Measurements from ENCODE around the gene MTMR6.

The MTMR6 gene

GRCh38 chr13:25249001-25249543 lies 38.2 kb downstream of the MTMR6 start:
- Histone ChIP-seq H3K27me3 (no peaks in the 10 kb centered on the region), H3K4me2 (no peak overlapping the region), H3K9me3 (peaks cover 10% of the 10 kb centered on the region), H3K9ac (no peak overlapping the region), H4K20me1 (no peaks in the 10 kb centered on the region), H3K4me3 (no peak overlapping the region), H3K27ac (no peak overlapping the region), H3K4me1 (peaks cover 26% of the 10 kb centered on the region), H3K36me3 (peaks cover 22% of the 10 kb centered on the region)
- no peak for TF ChIP-seq Cebpa-rat (IDR thresholded peaks at IDR 0.05)

DNA sequence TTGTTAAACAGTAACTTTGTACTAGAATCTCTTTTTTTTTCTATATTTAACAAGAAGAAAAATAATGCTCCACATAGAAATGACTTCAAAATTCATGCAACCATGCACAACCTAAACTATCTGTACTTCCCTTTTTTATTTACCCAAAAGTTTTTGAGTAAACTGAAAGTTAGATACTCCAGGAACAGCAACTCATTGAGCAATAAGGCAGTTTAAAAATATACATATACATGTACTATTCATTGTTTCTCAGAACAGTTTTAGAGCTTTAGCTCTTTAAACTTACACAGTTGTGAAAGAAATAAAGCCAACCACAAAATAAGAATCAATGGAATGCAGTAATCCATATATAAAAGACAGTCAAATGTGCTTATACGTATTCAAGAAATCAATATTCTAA lies 39.2 kb downstream of the MTMR6 start:
- H3K27ac ChIP-seq = no peak overlapping the region
- H3K4me2 ChIP-seq = peak overlapping the region; percentile 38
- no peaks in the 10 kb centered on the region for H4K20me1 ChIP-seq
- H3K4me3 ChIP-seq = no peak overlapping the region
- no peak overlapping the region for H3K9ac ChIP-seq
- H3K4me1 ChIP-seq = peaks cover 26% of the 10 kb centered on the region
- H3K9me3 ChIP-seq = peaks cover 13% of the 10 kb centered on the region
- H3K27me3 ChIP-seq = no peaks in the 10 kb centered on the region
- TF ChIP-seq Cebpa-rat (IDR thresholded peaks at IDR 0.05) = no peak; the same call in 1 of the 2 replicates
- H3K36me3 ChIP-seq = peaks cover 22% of the 10 kb centered on the region

DNA sequence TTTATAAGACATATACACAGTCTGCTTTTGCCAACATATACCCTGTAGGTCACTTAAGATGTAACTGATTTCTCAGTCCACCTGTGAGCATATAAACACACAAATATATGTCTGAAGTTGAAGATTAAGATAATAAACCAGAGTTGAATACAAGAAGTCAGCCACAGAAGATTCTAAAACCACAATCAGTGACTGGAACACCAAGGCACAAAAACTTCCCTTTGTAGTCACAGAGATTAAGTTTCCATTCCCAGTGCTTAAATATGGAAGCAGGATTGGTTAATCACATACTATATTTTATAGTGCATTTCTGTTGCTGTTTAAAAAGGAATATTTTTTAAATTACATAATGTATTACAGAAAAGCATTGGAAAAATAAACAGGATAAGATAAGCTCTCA lies 39.9 kb downstream of the MTMR6 start:
- peak overlapping the region; percentile 38 for H3K4me2 ChIP-seq
- H3K9ac ChIP-seq = no peak overlapping the region
- H3K4me3 ChIP-seq = no peak overlapping the region
- H3K27me3 ChIP-seq = no peaks in the 10 kb centered on the region
- H3K27ac ChIP-seq = no peak overlapping the region
- no peaks in the 10 kb centered on the region for H4K20me1 ChIP-seq
- H3K4me1 ChIP-seq = peaks cover 26% of the 10 kb centered on the region
- H3K9me3 ChIP-seq = peaks cover 13% of the 10 kb centered on the region
- no peak for TF ChIP-seq Cebpa-rat (IDR thresholded peaks at IDR 0.05)
- peaks cover 16% of the 10 kb centered on the region for H3K36me3 ChIP-seq

DNA sequence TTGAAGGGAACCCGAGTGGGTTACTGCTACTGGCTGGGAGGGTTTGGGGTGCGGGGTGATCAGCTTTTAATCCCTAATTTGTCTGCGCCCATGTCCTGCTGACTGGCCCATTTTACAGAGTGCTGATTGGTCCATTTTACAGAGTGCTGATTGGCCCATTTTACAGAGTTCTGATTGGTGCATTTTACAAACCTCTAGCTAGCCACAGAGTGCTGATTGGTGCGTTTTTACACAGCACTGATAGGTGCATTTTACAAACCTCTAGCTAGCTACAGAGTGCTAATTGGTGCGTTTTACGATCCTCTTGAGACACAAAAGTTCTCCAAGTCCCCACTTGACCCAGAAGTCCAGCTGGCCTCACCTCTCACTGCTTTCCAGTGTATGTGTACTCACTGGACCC lies 43.2 kb downstream of the MTMR6 start:
- no peaks in the 10 kb centered on the region for H3K27me3 ChIP-seq
- no peak overlapping the region for H3K9ac ChIP-seq
- peaks cover 26% of the 10 kb centered on the region for H3K4me1 ChIP-seq
- H4K20me1 ChIP-seq = no peaks in the 10 kb centered on the region
- no peak overlapping the region for H3K27ac ChIP-seq
- H3K9me3 ChIP-seq = peaks cover 17% of the 10 kb centered on the region
- no peak overlapping the region for H3K4me2 ChIP-seq
- peaks cover 13% of the 10 kb centered on the region for H3K36me3 ChIP-seq
- no peak overlapping the region for H3K4me3 ChIP-seq
- TF ChIP-seq Cebpa-rat (IDR thresholded peaks at IDR 0.05) = no peak

DNA sequence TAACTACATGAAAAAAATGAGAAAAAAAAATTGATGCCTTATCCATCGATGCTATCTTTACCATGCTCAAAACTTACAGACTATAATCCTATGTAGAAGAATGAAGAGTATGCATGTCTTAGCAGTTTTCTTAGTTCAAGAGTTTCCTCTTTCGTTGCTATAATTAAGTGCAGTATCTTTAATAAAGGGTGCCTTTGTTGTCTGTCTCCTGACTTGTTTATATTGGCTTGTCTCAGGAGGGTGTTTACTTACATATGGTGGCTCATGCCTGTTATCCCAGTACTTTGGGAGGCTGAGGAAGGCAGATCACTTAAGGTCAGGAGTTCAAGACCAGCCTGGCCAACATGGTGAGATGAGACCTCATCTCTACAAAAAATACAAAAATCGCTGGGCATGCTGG lies 44.3 kb downstream of the MTMR6 start:
- Histone ChIP-seq H3K27me3 (no peaks in the 10 kb centered on the region), H3K4me3 (no peak overlapping the region), H4K20me1 (no peaks in the 10 kb centered on the region), H3K36me3 (peaks cover 13% of the 10 kb centered on the region), H3K9me3 (peaks cover 17% of the 10 kb centered on the region), H3K4me2 (no peak overlapping the region), H3K9ac (no peak overlapping the region), H3K4me1 (peaks cover 15% of the 10 kb centered on the region), H3K27ac (no peak overlapping the region)
- TF ChIP-seq Cebpa-rat (IDR thresholded peaks at IDR 0.05) = no peak

- no peak for TF ChIP-seq Cebpa-rat (IDR thresholded peaks at IDR 0.05)
- Histone ChIP-seq H3K27me3 (no peaks in the 10 kb centered on the region), H3K27ac (no peak overlapping the region), H3K36me3 (peaks cover 13% of the 10 kb centered on the region), H3K9ac (no peak overlapping the region), H4K20me1 (no peaks in the 10 kb centered on the region), H3K4me1 (peaks cover 17% of the 10 kb centered on the region), H3K4me2 (no peak overlapping the region), H3K9me3 (peaks cover 17% of the 10 kb centered on the region), H3K4me3 (no peak overlapping the region)
These were observed 46.3 kb downstream of the MTMR6 start for GRCh38 chr13:25241007-25241406.

- peaks cover 4% of the 10 kb centered on the region; the same call in 1 of the 2 replicates for H3K9me3 ChIP-seq
These were observed 50.2 kb downstream of the MTMR6 start for GRCh38 chr13:25237083-25237482.

GRCh38 chr13:25233861-25234260 lies 53.4 kb downstream of the MTMR6 start:
- H3K9ac ChIP-seq = no peak overlapping the region
- H4K20me1 ChIP-seq = no peaks in the 10 kb centered on the region
- TF ChIP-seq Cebpa-rat (IDR thresholded peaks at IDR 0.05) = no peak
- no peak overlapping the region for H3K4me3 ChIP-seq
- no peaks in the 10 kb centered on the region for H3K9me3 ChIP-seq
- H3K4me2 ChIP-seq = no peak overlapping the region
- H3K27ac ChIP-seq = no peak overlapping the region
- peaks cover 17% of the 10 kb centered on the region for H3K4me1 ChIP-seq
- no peaks in the 10 kb centered on the region for H3K27me3 ChIP-seq
- H3K36me3 ChIP-seq = no peaks in the 10 kb centered on the region

More at GRCh38 chr13:25237083-25237482, 50.2 kb downstream of the MTMR6 start:
- no peak overlapping the region for H3K4me3 ChIP-seq
- H3K9ac ChIP-seq = no peak overlapping the region
- TF ChIP-seq Cebpa-rat (IDR thresholded peaks at IDR 0.05) = no peak
- peaks cover 17% of the 10 kb centered on the region for H3K4me1 ChIP-seq
- H3K27ac ChIP-seq = no peak overlapping the region
- H3K27me3 ChIP-seq = no peaks in the 10 kb centered on the region
- no peaks in the 10 kb centered on the region for H4K20me1 ChIP-seq
- no peaks in the 10 kb centered on the region for H3K36me3 ChIP-seq
- H3K4me2 ChIP-seq = peak overlapping the region; percentile 27

DNA sequence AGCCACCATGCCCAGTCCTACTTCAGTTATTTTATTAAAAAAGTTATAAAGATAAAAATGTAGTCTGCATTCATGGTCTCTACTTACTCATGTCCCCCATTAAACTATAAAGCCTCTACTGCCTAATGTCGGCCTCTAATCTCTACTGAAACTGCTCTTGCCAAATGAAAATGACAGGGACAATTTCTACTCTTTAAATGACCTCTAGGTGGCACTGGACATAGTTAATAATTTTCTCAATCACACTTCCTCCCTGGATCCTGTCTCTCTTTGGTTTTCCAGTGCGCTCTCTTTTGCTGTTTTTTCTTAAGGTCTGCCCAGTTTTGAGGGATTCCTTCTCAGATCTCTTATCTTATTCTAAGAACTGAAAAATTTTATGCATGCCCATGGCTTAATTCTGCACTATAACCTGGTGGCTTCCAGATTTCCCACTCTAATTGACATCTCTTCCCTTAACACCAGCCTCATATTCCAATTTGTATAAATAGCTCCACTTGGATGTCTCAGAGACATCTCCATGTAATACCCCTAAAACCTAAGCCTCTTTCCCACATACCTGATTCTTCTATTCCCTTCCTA lies 54.3 kb downstream of the MTMR6 start:
- TF ChIP-seq Cebpa-rat (IDR thresholded peaks at IDR 0.05) = no peak
- Histone ChIP-seq H3K27me3 (no peaks in the 10 kb centered on the region), H3K4me2 (no peak overlapping the region), H3K4me3 (no peak overlapping the region), H3K27ac (no peak overlapping the region), H4K20me1 (no peaks in the 10 kb centered on the region), H3K9me3 (no peaks in the 10 kb centered on the region), H3K9ac (no peak overlapping the region), H3K36me3 (no peaks in the 10 kb centered on the region), H3K4me1 (peaks cover 16% of the 10 kb centered on the region)

- Histone ChIP-seq H3K9me3 (no peaks in the 10 kb centered on the region), H3K27ac (no peak overlapping the region), H3K27me3 (no peaks in the 10 kb centered on the region), H3K4me2 (no peak overlapping the region), H3K36me3 (no peaks in the 10 kb centered on the region), H3K4me3 (no peak overlapping the region), H4K20me1 (no peaks in the 10 kb centered on the region), H3K9ac (no peak overlapping the region), H3K4me1 (peaks cover 1% of the 10 kb centered on the region; the same call in 1 of the 2 replicates)
- TF ChIP-seq Cebpa-rat (IDR thresholded peaks at IDR 0.05) = no peak
These were observed 55.8 kb downstream of the MTMR6 start for GRCh38 chr13:25231517-25231916.

All from BLaER1 (cell line).